RPMI8226 (cell line): Measurements from ENCODE around the gene RPL13A.
"Not testable (repeated sequence)": the region's sequence is repeated elsewhere in the genome, so short reads cannot be mapped to it uniquely, and the experiment has no call there.

Source experiments
- DNase-seq: peaks from one replicate; pipeline ENCODE4 v3.0.0-alpha.2; 2015

RPL13A gene

GRCh38 chr19:49487277-49488045 is at the start of gene RPL13A:
TSS of gene RPL13A (plus strand) at chr19:49487608. CDS start at chr19:49487630, 22 bp downstream.
- DNase-seq: peak; percentile 98

- no peak for DNase-seq
Observed at GRCh38 chr19:49438261-49438660, 49.1 kb upstream of the RPL13A start.

GRCh38 chr19:49439836-49440235 is 47.6 kb upstream of the RPL13A start:
- no peak for DNase-seq

GRCh38 chr19:49440439-49441209 is 46.8 kb upstream of the RPL13A start:
- no peak for DNase-seq

- DNase-seq: peak; percentile 42
Observed at GRCh38 chr19:49441210-49441959, 46.0 kb upstream of the RPL13A start, which contains the start of gene SLC17A7. TSS of gene SLC17A7 (minus strand) at chr19:49441527. CDS start at chr19:49441379, 148 bp downstream.

GRCh38 chr19:49441960-49442350 is 45.5 kb upstream of the RPL13A start:
- no peak for DNase-seq

- no peak for DNase-seq
Observed at GRCh38 chr19:49442354-49442753, 45.1 kb upstream of the RPL13A start.

GRCh38 chr19:49442771-49443365 is 44.5 kb upstream of the RPL13A start:
- peak; percentile 56 for DNase-seq

- peak; percentile 93 for DNase-seq
Observed at GRCh38 chr19:49443366-49444099, 43.9 kb upstream of the RPL13A start.

GRCh38 chr19:49444100-49444700 is 43.2 kb upstream of the RPL13A start:
- DNase-seq: not testable (repeated sequence)

GRCh38 chr19:49445997-49446396 is 41.4 kb upstream of the RPL13A start:
- no peak for DNase-seq

GRCh38 chr19:49447485-49448431 is 39.6 kb upstream of the RPL13A start:
- no peak for DNase-seq

GRCh38 chr19:49448432-49448786 is 39.0 kb upstream of the RPL13A start:
- no peak for DNase-seq

GRCh38 chr19:49450405-49450804 is 37.0 kb upstream of the RPL13A start:
- no peak for DNase-seq

- DNase-seq: peak; percentile 96
Observed at GRCh38 chr19:49451430-49452181, 35.8 kb upstream of the RPL13A start, which contains the start of gene PIH1D1. TSS of gene PIH1D1 (minus strand) at chr19:49451814. CDS start at chr19:49451574, 240 bp downstream.

GRCh38 chr19:49453013-49453756 is 34.2 kb upstream of the RPL13A start, which contains the start of gene ALDH16A1:
TSS of gene ALDH16A1 (plus strand) at chr19:49453225. CDS start at chr19:49453332, 107 bp downstream.
- peak; percentile 95 for DNase-seq

GRCh38 chr19:49453757-49454240 is 33.6 kb upstream of the RPL13A start:
- no peak for DNase-seq

GRCh38 chr19:49455773-49456172 is 31.6 kb upstream of the RPL13A start:
- DNase-seq: no peak

GRCh38 chr19:49456326-49456725 is 31.1 kb upstream of the RPL13A start:
- no peak for DNase-seq
